Osteocyte (in vitro differentiated cells): Measurements from ENCODE around the gene FIGN. TPM values are rescaled to one million over a fixed set of nuclear protein-coding genes. Genes with fewer than 3 reads are reported as not detected.
A peak's percentile ranks its signal among the peaks of the same experiment; 100 is the strongest.

Experiments used
- DNase-seq: peaks from one replicate; pipeline ENCODE4 v3.0.0; 2021; ENCODE audit warnings: mixed read lengths; ENCODE audit not compliant: unreplicated experiment; ENCODE audit errors: extremely low spot score
- H3K27ac Mint-ChIP-seq: one replicate; pipeline ENCODE4 v1.8.0; 2021; ENCODE audit warnings: mild to moderate bottlenecking, mixed read lengths; ENCODE audit not compliant: unreplicated experiment
- H3K27me3 Mint-ChIP-seq: one replicate; pipeline ENCODE4 v1.8.0; 2021; ENCODE audit warnings: mixed read lengths; ENCODE audit not compliant: unreplicated experiment
- H3K36me3 Mint-ChIP-seq: one replicate; pipeline ENCODE4 v1.8.0; 2021; ENCODE audit warnings: mixed read lengths; ENCODE audit not compliant: unreplicated experiment
- H3K4me1 Mint-ChIP-seq: one replicate; pipeline ENCODE4 v1.8.0; 2021; ENCODE audit warnings: mixed read lengths; ENCODE audit not compliant: unreplicated experiment
- H3K4me3 Mint-ChIP-seq: one replicate; pipeline ENCODE4 v1.8.0; 2021; ENCODE audit warnings: mild to moderate bottlenecking, moderate library complexity, mixed read lengths; ENCODE audit not compliant: unreplicated experiment
- H3K9me3 Mint-ChIP-seq: one replicate; pipeline ENCODE4 v1.8.0; 2021; ENCODE audit warnings: mixed read lengths; ENCODE audit not compliant: unreplicated experiment
- total RNA-seq: library from RNA; stranded (reverse); gene quantifications from 2 replicates; pipeline ENCODE4 v1.2.1, GENCODE V29; 2021
- TF ChIP-seq, protein P1 (sequence below): fragments of 200-600 bp; sonication (generic); IDR thresholded peaks from 2 replicates; pipeline ENCODE4 v1.5.0; 2021; ENCODE audit warnings: antibody characterized with exemption, mild to moderate bottlenecking, moderate library complexity

Gene FIGN
- total RNA-seq, 1 donor from 2014 or later = 37.7 TPM

DNA sequence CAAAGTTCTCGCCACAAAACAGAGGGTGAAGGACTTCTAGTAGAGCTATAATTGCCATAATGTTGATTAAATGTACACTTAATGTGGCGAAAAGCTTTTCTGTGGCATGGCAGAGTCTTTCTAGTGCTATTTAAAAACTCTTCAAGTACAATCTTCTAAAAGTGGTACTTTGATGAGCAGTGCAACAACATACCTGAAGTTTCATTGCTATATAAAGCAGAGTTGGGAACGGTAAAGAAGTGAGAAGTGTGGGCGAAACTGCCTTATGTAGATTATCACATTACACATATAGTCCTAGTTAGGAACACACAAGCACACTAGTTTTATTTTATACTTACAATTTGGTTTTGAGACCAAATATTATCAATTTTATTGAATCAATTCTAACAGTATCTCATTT lies 49.5 kb downstream of the FIGN start:
- peaks cover 14% of the 10 kb centered on the region for H3K36me3 Mint-ChIP-seq
- no peak overlapping the region for H3K4me3 Mint-ChIP-seq
- H3K27ac Mint-ChIP-seq = no peak overlapping the region
- peaks cover 5% of the 10 kb centered on the region for H3K9me3 Mint-ChIP-seq
- H3K27me3 Mint-ChIP-seq = no peaks in the 10 kb centered on the region
- peaks cover 48% of the 10 kb centered on the region for H3K4me1 Mint-ChIP-seq
- DNase-seq = no peak
- TF ChIP-seq, protein P1, sequence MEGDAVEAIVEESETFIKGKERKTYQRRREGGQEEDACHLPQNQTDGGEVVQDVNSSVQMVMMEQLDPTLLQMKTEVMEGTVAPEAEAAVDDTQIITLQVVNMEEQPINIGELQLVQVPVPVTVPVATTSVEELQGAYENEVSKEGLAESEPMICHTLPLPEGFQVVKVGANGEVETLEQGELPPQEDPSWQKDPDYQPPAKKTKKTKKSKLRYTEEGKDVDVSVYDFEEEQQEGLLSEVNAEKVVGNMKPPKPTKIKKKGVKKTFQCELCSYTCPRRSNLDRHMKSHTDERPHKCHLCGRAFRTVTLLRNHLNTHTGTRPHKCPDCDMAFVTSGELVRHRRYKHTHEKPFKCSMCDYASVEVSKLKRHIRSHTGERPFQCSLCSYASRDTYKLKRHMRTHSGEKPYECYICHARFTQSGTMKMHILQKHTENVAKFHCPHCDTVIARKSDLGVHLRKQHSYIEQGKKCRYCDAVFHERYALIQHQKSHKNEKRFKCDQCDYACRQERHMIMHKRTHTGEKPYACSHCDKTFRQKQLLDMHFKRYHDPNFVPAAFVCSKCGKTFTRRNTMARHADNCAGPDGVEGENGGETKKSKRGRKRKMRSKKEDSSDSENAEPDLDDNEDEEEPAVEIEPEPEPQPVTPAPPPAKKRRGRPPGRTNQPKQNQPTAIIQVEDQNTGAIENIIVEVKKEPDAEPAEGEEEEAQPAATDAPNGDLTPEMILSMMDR = no peak

GRCh38 chr2:163682695-163683094 lies 53.1 kb downstream of the FIGN start:
- Mint-ChIP-seq H3K4me1 (peaks cover 24% of the 10 kb centered on the region), H3K36me3 (peaks cover 13% of the 10 kb centered on the region), H3K9me3 (peaks cover 5% of the 10 kb centered on the region), H3K27ac (no peak overlapping the region), H3K27me3 (no peaks in the 10 kb centered on the region), H3K4me3 (no peak overlapping the region)
- TF ChIP-seq, protein P1 = peak; percentile 33
- no peak for DNase-seq

GRCh38 chr2:163681745-163682144 lies 54.1 kb downstream of the FIGN start:
- no peaks in the 10 kb centered on the region for H3K27me3 Mint-ChIP-seq
- TF ChIP-seq, protein P1 = no peak
- DNase-seq = no peak
- peaks cover 5% of the 10 kb centered on the region for H3K9me3 Mint-ChIP-seq
- H3K4me3 Mint-ChIP-seq = no peak overlapping the region
- peaks cover 13% of the 10 kb centered on the region for H3K36me3 Mint-ChIP-seq
- H3K27ac Mint-ChIP-seq = peak overlapping the region; percentile 1
- peaks cover 22% of the 10 kb centered on the region for H3K4me1 Mint-ChIP-seq

DNA sequence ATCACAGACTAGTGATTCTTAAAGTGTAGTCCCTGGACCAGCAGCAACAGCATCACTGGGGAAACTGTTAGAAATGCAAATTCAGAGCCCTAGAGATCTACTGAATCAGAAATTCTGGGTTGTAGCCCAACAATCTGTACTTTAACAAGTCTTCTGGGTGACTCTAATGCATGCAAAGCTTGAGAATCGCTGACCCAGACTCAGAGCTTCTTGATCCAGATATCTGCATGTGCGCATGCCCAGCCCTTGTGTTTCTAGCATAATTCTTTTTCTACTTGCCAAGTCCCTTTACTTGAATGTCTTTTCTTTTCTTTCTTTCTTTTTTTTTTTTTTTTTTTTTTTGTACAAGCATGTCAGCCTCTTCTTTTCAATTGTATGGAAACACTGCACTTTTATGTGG lies 60.4 kb downstream of the FIGN start:
- TF ChIP-seq, protein P1 = no peak
- Mint-ChIP-seq H3K27ac (no peak overlapping the region), H3K36me3 (peaks cover 6% of the 10 kb centered on the region), H3K4me1 (peaks cover 30% of the 10 kb centered on the region), H3K27me3 (no peaks in the 10 kb centered on the region), H3K4me3 (no peak overlapping the region), H3K9me3 (no peaks in the 10 kb centered on the region)
- no peak for DNase-seq

DNA sequence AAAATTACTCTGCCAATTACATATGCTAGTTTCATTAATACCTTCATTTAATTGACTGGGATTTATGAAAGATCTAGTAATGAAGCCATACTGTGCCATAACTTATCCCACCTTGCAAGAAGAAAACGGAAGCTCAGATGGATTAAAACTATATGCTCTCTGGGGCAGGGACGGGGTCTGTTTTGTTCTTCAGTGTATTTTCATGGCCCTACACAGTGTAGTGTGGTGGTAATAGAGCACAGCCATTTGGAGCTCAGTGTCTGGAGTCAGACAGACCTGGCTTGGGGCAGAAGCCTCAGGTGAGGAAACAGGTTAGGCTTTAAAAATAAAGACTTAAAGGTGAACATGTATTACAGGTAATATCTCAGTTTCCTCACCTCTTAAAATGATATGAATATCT lies 62.3 kb downstream of the FIGN start:
- H3K4me3 Mint-ChIP-seq = peak overlapping the region; percentile 10
- DNase-seq = no peak
- no peaks in the 10 kb centered on the region for H3K9me3 Mint-ChIP-seq
- peaks cover 40% of the 10 kb centered on the region for H3K4me1 Mint-ChIP-seq
- peaks cover 11% of the 10 kb centered on the region for H3K36me3 Mint-ChIP-seq
- TF ChIP-seq, protein P1 = no peak
- H3K27ac Mint-ChIP-seq = peak overlapping the region; percentile 46
- H3K27me3 Mint-ChIP-seq = no peaks in the 10 kb centered on the region
